HAP-1 (cell line): ENCODE data around the gene CMC2.

Source experiments
- DNase-seq, 2 experiments: peaks; one replicate each; pipeline ENCODE4 v3.0.0-alpha.2; 2016 to 2020; ENCODE audit warnings: low spot score in 2 of 2
- H3K27me3 ChIP-seq: fragments of 250-450 bp; sonication (Bioruptor Pico); 2 replicates; pipeline ENCODE4 v1.5.1; 2020; ENCODE audit warnings: low read depth, mild to moderate bottlenecking, moderate library complexity
- H3K36me3 ChIP-seq: fragments of 250-450 bp; sonication (Bioruptor Pico); replicated peaks from 2 replicates; pipeline ENCODE4 v1.5.1; 2020; ENCODE audit warnings: mild to moderate bottlenecking
- H3K4me1 ChIP-seq: fragments of 250-450 bp; sonication (Bioruptor Pico); 2 replicates; pipeline ENCODE4 v1.5.1; 2020; ENCODE audit warnings: mild to moderate bottlenecking
- H3K4me3 ChIP-seq: fragments of 250-450 bp; sonication (Bioruptor Pico); 2 replicates; pipeline ENCODE4 v1.5.1; 2020; ENCODE audit warnings: mild to moderate bottlenecking, moderate library complexity
- H3K9me3 ChIP-seq: fragments of 250-450 bp; sonication (Bioruptor Pico); 2 replicates; pipeline ENCODE4 v1.5.1; 2020; ENCODE audit warnings: mild to moderate bottlenecking, moderate library complexity
- in situ Hi-C: fragments of 300-500 bp; cut with MboI; formaldehyde crosslinking; loops from 3 replicates; pipeline ENCODE4 v1.14.3; 2020; ENCODE audit warnings: low sequenced_read_pairs, inconsistent platforms, mixed read lengths

The CMC2 gene

GRCh38 chr16:80976946-80977345 is 29.7 kb downstream of the CMC2 start:
- DNase-seq = no peak
- in situ Hi-C loops = no loop called here
- no peaks in the 10 kb centered on the region for H3K9me3 ChIP-seq
- no peaks in the 10 kb centered on the region for H3K27me3 ChIP-seq
- no peaks in the 10 kb centered on the region; the same call in 1 of the 2 replicates for H3K4me1 ChIP-seq
- H3K4me3 ChIP-seq = no peak overlapping the region
- H3K36me3 ChIP-seq = peaks cover 16% of the 10 kb centered on the region

- H3K36me3 ChIP-seq = peaks cover 16% of the 10 kb centered on the region
- H3K4me1 ChIP-seq = no peaks in the 10 kb centered on the region; the same call in 1 of the 2 replicates
- no peaks in the 10 kb centered on the region for H3K9me3 ChIP-seq
- H3K4me3 ChIP-seq = no peak overlapping the region
- H3K27me3 ChIP-seq = no peaks in the 10 kb centered on the region
- DNase-seq = no peak
- in situ Hi-C loops = loop anchor here (25.0 kb wide), 1 partner anchor 438 kb away; the partner anchor contains the start of gene DYNLRB2
Observed at GRCh38 chr16:80974649-80975376, 31.9 kb downstream of the CMC2 start.

GRCh38 chr16:80973991-80974390 is 32.7 kb downstream of the CMC2 start:
- in situ Hi-C loops = loop anchor here (25.0 kb wide), 1 partner anchor 437 kb away; the partner anchor contains the start of gene DYNLRB2
- no peaks in the 10 kb centered on the region for H3K27me3 ChIP-seq
- peaks cover 15% of the 10 kb centered on the region for H3K36me3 ChIP-seq

GRCh38 chr16:80972611-80973010 is 34.1 kb downstream of the CMC2 start:
- no peaks in the 10 kb centered on the region; the same call in 1 of the 2 replicates for H3K4me1 ChIP-seq
- H3K36me3 ChIP-seq = peaks cover 15% of the 10 kb centered on the region
- no peak overlapping the region for H3K4me3 ChIP-seq
- in situ Hi-C loops = loop anchor here (25.0 kb wide), 1 partner anchor 435 kb away; the partner anchor contains the start of gene DYNLRB2
- no peaks in the 10 kb centered on the region for H3K27me3 ChIP-seq
- no peaks in the 10 kb centered on the region for H3K9me3 ChIP-seq
- no peak for DNase-seq

More at GRCh38 chr16:80973991-80974390, 32.7 kb downstream of the CMC2 start:
- H3K4me1 ChIP-seq = no peaks in the 10 kb centered on the region; the same call in 1 of the 2 replicates
- no peak overlapping the region for H3K4me3 ChIP-seq
- no peaks in the 10 kb centered on the region for H3K9me3 ChIP-seq
- DNase-seq = no peak

- no peak for DNase-seq
- Histone ChIP-seq H3K4me1 (no peaks in the 10 kb centered on the region), H3K9me3 (no peaks in the 10 kb centered on the region), H3K36me3 (peaks cover 15% of the 10 kb centered on the region), H3K4me3 (no peak overlapping the region), H3K27me3 (no peaks in the 10 kb centered on the region)
- in situ Hi-C loops = loop anchor here (25.0 kb wide), 1 partner anchor 435 kb away; the partner anchor contains the start of gene DYNLRB2
Observed at GRCh38 chr16:80971819-80972218, 34.9 kb downstream of the CMC2 start.

- in situ Hi-C loops = loop anchor here (25.0 kb wide), 1 partner anchor 432 kb away; the partner anchor contains the start of gene DYNLRB2
- Histone ChIP-seq H3K4me3 (no peak overlapping the region), H3K27me3 (no peaks in the 10 kb centered on the region), H3K4me1 (no peaks in the 10 kb centered on the region), H3K9me3 (no peaks in the 10 kb centered on the region), H3K36me3 (peaks cover 8% of the 10 kb centered on the region)
- DNase-seq = no peak
Observed at GRCh38 chr16:80969114-80969484, 37.6 kb downstream of the CMC2 start.

GRCh38 chr16:80968386-80969113 is 38.1 kb downstream of the CMC2 start:
- H3K36me3 ChIP-seq = peaks cover 8% of the 10 kb centered on the region
- no peak for DNase-seq

GRCh38 chr16:80966617-80967016 is 40.1 kb downstream of the CMC2 start:
- Histone ChIP-seq H3K27me3 (no peaks in the 10 kb centered on the region), H3K4me3 (no peak overlapping the region), H3K4me1 (no peaks in the 10 kb centered on the region), H3K36me3 (peaks cover 5% of the 10 kb centered on the region; the same call in 1 of the 2 replicates), H3K9me3 (no peaks in the 10 kb centered on the region)
- in situ Hi-C loops = loop anchor here (25.0 kb wide), 1 partner anchor 429 kb away; the partner anchor contains the start of gene DYNLRB2
- DNase-seq = no peak

More at GRCh38 chr16:80968386-80969113, 38.1 kb downstream of the CMC2 start:
- no peaks in the 10 kb centered on the region for H3K27me3 ChIP-seq
- no peaks in the 10 kb centered on the region for H3K4me1 ChIP-seq
- H3K4me3 ChIP-seq = no peak overlapping the region
- no peaks in the 10 kb centered on the region for H3K9me3 ChIP-seq
- in situ Hi-C loops = loop anchor here (25.0 kb wide), 1 partner anchor 431 kb away; the partner anchor contains the start of gene DYNLRB2

GRCh38 chr16:80964351-80964750 is 42.3 kb downstream of the CMC2 start:
- Histone ChIP-seq H3K4me3 (no peak overlapping the region), H3K27me3 (no peaks in the 10 kb centered on the region), H3K4me1 (no peaks in the 10 kb centered on the region), H3K9me3 (no peaks in the 10 kb centered on the region), H3K36me3 (no peaks in the 10 kb centered on the region)
- in situ Hi-C loops = loop anchor here (25.0 kb wide), 1 partner anchor 427 kb away; the partner anchor contains the start of gene DYNLRB2
- no peak for DNase-seq

- in situ Hi-C loops = loop anchor here (25.0 kb wide), 1 partner anchor 426 kb away; the partner anchor contains the start of gene DYNLRB2
- Histone ChIP-seq H3K36me3 (no peaks in the 10 kb centered on the region), H3K4me1 (no peaks in the 10 kb centered on the region), H3K9me3 (no peaks in the 10 kb centered on the region), H3K4me3 (no peak overlapping the region), H3K27me3 (no peaks in the 10 kb centered on the region)
- DNase-seq = no peak
Observed at GRCh38 chr16:80962879-80963278, 43.8 kb downstream of the CMC2 start.

- in situ Hi-C loops = loop anchor here (25.0 kb wide), 1 partner anchor 421 kb away; the partner anchor contains the start of gene DYNLRB2
- Histone ChIP-seq H3K36me3 (no peaks in the 10 kb centered on the region), H3K9me3 (no peaks in the 10 kb centered on the region), H3K4me1 (no peaks in the 10 kb centered on the region), H3K27me3 (no peaks in the 10 kb centered on the region), H3K4me3 (no peak overlapping the region)
- DNase-seq = no peak
Observed at GRCh38 chr16:80958284-80958683, 48.4 kb downstream of the CMC2 start.

- no peaks in the 10 kb centered on the region for H3K4me1 ChIP-seq
- no peaks in the 10 kb centered on the region for H3K9me3 ChIP-seq
- in situ Hi-C loops = loop anchor here (25.0 kb wide), 1 partner anchor 418 kb away; the partner anchor contains the start of gene DYNLRB2
- no peak for DNase-seq
- H3K27me3 ChIP-seq = no peaks in the 10 kb centered on the region
- H3K36me3 ChIP-seq = no peaks in the 10 kb centered on the region
- no peak overlapping the region for H3K4me3 ChIP-seq
Observed at GRCh38 chr16:80954985-80955384, 51.7 kb downstream of the CMC2 start.

- peak; percentile 45 to 82 for DNase-seq
- Histone ChIP-seq H3K27me3 (no peaks in the 10 kb centered on the region), H3K9me3 (no peaks in the 10 kb centered on the region), H3K36me3 (no peaks in the 10 kb centered on the region), H3K4me3 (no peak overlapping the region), H3K4me1 (0 out of 2 replicates have a peak, but pooled peaks cover 4% of the 10 kb centered on the region)
- in situ Hi-C loops = no loop called here
Observed at GRCh38 chr16:80948886-80949493, 57.7 kb downstream of the CMC2 start.
